ENCODE results near the gene ANKRD63. TPM values are rescaled to one million over a fixed set of nuclear protein-coding genes. Genes with fewer than 3 reads are reported as not detected.

ANKRD63 gene
- total RNA-seq, 1 experiment from 2014 or later, result 0.72 TPM

GRCh38 chr15:40275523-40275922 is 7.3 kb downstream of the ANKRD63 start:
- in situ Hi-C loops (cut with HindIII; ENCODE audit: low pct_unique_long_range_greater_than_20kb, low sequenced_read_pairs) (no loop called here), intact Hi-C loops (cut with micrococcal nuclease; ENCODE audit: unreplicated experiment) (loop anchor here (2.0 to 10.0 kb wide), 3 partner anchors 59 to 231 kb away; no protein-coding TSS in a partner anchor)
- H3K27me3 ChIP-seq (ENCODE audit: control insufficient read depth, insufficient read depth, low read length), result no peaks in the 10 kb centered on the region
- CTCF ChIA-PET, result interaction anchor here (0.8 to 1.8 kb wide), 2 partner anchors 10 to 230 kb away, joined by 3 to 6 read pairs; no protein-coding TSS in a partner anchor
- H3K27ac ChIP-seq (ENCODE audit: low read length), result no peak overlapping the region
- H3K4me1 ChIP-seq (ENCODE audit: control insufficient read depth, insufficient read depth, low read length), result no peaks in the 10 kb centered on the region
- BruUV-seq (replicated peaks), result no TSS peak
- POLR2A ChIA-PET, result no interaction called here
- DNase-seq (ENCODE audit: low read depth, low spot score) (no peak), ATAC-seq (no peak)
- no peaks in the 10 kb centered on the region for H3K36me3 ChIP-seq (ENCODE audit: control insufficient read depth, insufficient read depth, low read length)
- TF ChIP-seq REST (IDR thresholded peaks at IDR 0.05; ENCODE audit: insufficient read depth in 1 of 2, low read depth in 2 of 2, low read length in 1 of 2) (no peak), TCF7L2 (IDR thresholded peaks at IDR 0.05; ENCODE audit: low read depth, low read length) (no peak), POLR2AphosphoS5 (IDR thresholded peaks at IDR 0.05; ENCODE audit: low read depth, low read length) (no peak), SIN3A (IDR thresholded peaks at IDR 0.05; ENCODE audit: borderline replicate concordance, insufficient read depth, low read depth, low read length) (no peak), CTCF (IDR thresholded peaks at IDR 0.05) (no peak)
- no peaks in the 10 kb centered on the region for H3K9me3 ChIP-seq (ENCODE audit: control insufficient read depth, insufficient read depth, low read depth, low read length)
- H3K4me3 ChIP-seq (ENCODE audit: low read depth in 2 of 2, low read length in 2 of 2), result no peak overlapping the region

- no peaks in the 10 kb centered on the region for H3K27me3 ChIP-seq (ENCODE audit: control insufficient read depth, insufficient read depth, low read length)
- POLR2A ChIA-PET, result no interaction called here
- ATAC-seq (peak; percentile 46), DNase-seq (ENCODE audit: low read depth, low spot score) (peak; percentile 80)
- in situ Hi-C loops (cut with HindIII; ENCODE audit: low pct_unique_long_range_greater_than_20kb, low sequenced_read_pairs) (no loop called here), intact Hi-C loops (cut with micrococcal nuclease; ENCODE audit: unreplicated experiment) (loop anchor here (2.0 to 10.0 kb wide), 3 partner anchors 58 to 230 kb away; no protein-coding TSS in a partner anchor)
- no peak overlapping the region for H3K27ac ChIP-seq (ENCODE audit: low read length)
- no peak overlapping the region for H3K4me3 ChIP-seq (ENCODE audit: low read depth in 2 of 2, low read length in 2 of 2)
- H3K36me3 ChIP-seq (ENCODE audit: control insufficient read depth, insufficient read depth, low read length), result no peaks in the 10 kb centered on the region
- TF ChIP-seq POLR2AphosphoS5 (IDR thresholded peaks at IDR 0.05; ENCODE audit: low read depth, low read length) (peak; percentile 59; the same call in 1 of the 2 replicates), CTCF (IDR thresholded peaks at IDR 0.05) (peak; percentile 100), TCF7L2 (IDR thresholded peaks at IDR 0.05; ENCODE audit: low read depth, low read length) (no peak)
- CTCF ChIA-PET, result interaction anchor here (0.5 to 4.7 kb wide), 8 partner anchors 12 to 250 kb away, joined by 3 to 56 read pairs (median 4); partner anchors contain the start of gene IVD
- BruUV-seq (replicated peaks), result no TSS peak
- H3K9me3 ChIP-seq (ENCODE audit: control insufficient read depth, insufficient read depth, low read depth, low read length), result no peaks in the 10 kb centered on the region
- no peaks in the 10 kb centered on the region for H3K4me1 ChIP-seq (ENCODE audit: control insufficient read depth, insufficient read depth, low read length)
Measured at GRCh38 chr15:40274350-40275274, 8.3 kb downstream of the ANKRD63 start.
